ENCODE data around the gene HEATR3.
"Not testable (repeated sequence)": the region's sequence is repeated elsewhere in the genome, so short reads cannot be mapped to it uniquely, and the experiment has no call there.

The HEATR3 gene

DNA sequence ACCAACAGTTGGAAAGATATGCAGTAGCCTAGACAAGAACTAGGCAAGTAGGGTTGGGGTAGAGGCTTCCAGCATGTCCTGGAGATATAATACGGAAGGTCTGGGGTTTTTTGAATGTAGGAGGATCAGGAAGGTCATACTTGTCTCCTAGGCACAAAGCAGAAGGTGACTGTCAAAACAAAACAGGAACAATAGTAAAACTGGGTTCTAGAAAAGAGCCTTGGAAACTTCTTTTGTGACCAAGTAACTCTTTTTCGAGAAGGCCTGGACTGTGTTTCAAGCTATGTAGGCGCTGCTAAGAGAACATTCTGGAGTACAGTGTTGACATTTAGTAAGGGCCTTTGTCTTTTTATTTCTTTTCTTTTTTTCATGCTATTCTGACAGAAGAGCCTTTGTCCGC, 60.4 kb downstream of the HEATR3 start:
- no peak for DNase-seq (ENCODE audit: low read depth)

DNA sequence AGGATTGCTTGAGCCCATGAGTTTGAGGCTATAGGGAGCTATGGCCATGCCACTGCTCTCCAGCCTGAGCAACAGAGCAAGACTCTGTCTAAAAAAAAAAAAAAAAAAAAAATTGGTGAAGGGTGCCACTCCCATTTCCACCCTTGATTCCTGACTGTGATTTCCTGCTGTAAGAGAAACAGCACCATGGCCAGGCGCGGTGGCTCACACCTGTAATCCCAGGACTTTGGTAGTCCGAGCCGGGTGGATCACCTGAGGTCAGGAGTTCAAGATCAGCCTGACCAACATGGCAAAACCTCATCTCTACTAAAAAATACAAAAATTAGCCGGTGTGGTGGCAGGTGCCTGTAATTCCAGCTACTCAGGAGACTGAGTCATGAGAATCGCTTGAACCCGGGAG, 66.8 kb downstream of the HEATR3 start:
- H3K4me3 ChIP-seq (ENCODE audit: low read depth, low read length); DNase-seq (ENCODE audit: low read depth): not testable (repeated sequence)

More for the DNA sequence above, 60.4 kb downstream of the HEATR3 start:
- no peak for TF ChIP-seq POLR2A (IDR thresholded peaks at IDR 0.05; ENCODE audit: extremely low read depth, insufficient read length)
- H3K4me3 ChIP-seq (ENCODE audit: low read depth, low read length), result no peak overlapping the region

DNA sequence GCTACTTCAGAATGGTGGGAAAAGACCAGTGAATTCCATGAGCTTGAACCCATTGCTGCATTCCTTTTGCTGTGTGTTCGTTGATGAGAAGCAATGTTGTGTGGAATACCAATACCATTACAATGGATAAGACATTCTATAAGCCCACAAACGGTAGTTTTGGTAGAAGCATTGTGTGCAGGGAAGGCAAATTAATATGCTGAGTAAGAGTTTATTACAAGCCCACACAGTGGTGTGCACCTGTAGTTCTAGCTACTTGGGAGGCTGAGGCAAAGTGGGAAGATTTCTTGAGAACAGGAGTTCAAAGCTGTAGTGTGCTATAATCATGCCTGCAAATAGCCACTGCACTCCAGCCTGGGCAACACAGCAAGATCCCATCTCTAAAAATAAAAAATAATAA, 67.4 kb downstream of the HEATR3 start:
- no peak overlapping the region for H3K4me3 ChIP-seq (ENCODE audit: low read depth, low read length)
- no peak for DNase-seq (ENCODE audit: low read depth)
- TF ChIP-seq, protein P1, sequence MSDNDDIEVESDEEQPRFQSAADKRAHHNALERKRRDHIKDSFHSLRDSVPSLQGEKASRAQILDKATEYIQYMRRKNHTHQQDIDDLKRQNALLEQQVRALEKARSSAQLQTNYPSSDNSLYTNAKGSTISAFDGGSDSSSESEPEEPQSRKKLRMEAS (IDR thresholded peaks at IDR 0.05; ENCODE audit: low read depth, low read length), result no peak
- TF ChIP-seq MYC (IDR thresholded peaks at IDR 0.05; ENCODE audit: low read depth, low read length), result no peak

DNA sequence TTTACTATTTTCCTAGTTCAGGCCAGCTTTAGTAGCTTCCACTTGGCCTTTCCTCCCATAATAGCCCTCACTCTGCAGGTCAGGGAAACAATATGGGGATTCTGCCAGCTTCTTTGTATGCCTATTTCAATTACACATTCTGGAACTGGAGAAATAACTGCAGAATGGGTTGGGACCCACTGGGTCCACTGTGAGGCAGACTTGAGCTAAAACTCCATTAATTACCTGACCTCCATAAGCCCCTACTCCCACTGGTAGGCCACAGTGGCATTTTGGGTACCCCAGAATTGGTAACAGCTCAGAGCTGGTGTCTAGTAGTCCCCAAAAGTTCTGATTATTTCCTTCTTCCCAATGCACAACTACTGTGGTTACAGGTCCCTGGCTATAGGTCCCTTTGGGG, 70.6 kb downstream of the HEATR3 start:
- no peak overlapping the region for H3K4me3 ChIP-seq (ENCODE audit: low read depth, low read length)
- TF ChIP-seq, protein P1 (IDR thresholded peaks at IDR 0.05; ENCODE audit: low read depth, low read length), result no peak
- TF ChIP-seq, protein P2, sequence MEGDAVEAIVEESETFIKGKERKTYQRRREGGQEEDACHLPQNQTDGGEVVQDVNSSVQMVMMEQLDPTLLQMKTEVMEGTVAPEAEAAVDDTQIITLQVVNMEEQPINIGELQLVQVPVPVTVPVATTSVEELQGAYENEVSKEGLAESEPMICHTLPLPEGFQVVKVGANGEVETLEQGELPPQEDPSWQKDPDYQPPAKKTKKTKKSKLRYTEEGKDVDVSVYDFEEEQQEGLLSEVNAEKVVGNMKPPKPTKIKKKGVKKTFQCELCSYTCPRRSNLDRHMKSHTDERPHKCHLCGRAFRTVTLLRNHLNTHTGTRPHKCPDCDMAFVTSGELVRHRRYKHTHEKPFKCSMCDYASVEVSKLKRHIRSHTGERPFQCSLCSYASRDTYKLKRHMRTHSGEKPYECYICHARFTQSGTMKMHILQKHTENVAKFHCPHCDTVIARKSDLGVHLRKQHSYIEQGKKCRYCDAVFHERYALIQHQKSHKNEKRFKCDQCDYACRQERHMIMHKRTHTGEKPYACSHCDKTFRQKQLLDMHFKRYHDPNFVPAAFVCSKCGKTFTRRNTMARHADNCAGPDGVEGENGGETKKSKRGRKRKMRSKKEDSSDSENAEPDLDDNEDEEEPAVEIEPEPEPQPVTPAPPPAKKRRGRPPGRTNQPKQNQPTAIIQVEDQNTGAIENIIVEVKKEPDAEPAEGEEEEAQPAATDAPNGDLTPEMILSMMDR (IDR thresholded peaks at IDR 0.05; ENCODE audit: low read depth, low read length), result no peak
- TF ChIP-seq MYC (IDR thresholded peaks at IDR 0.05; ENCODE audit: low read depth, low read length) (no peak), POLR2A (IDR thresholded peaks at IDR 0.05; ENCODE audit: extremely low read depth, insufficient read length) (no peak)
- no peak for DNase-seq (ENCODE audit: low read depth)

DNA sequence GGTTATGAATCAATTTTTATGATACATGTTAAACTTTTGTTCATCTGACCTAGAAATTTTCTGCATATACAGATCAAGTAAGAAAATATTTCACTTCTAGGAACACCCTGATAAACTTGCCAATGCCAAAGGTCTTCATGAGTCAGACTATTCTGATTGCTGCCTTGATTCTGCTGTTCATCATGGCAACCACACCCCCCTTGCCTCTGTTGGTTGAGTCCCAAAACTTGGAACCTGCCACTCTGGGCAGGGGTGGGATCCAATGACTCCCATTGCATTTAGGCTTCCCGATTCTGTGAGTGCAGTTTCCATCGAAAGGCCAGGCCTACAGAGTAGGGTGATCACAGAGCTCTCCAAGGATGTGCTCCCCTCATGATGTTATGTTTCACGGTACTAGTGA, 71.5 kb downstream of the HEATR3 start:
- TF ChIP-seq POLR2A (IDR thresholded peaks at IDR 0.05; ENCODE audit: extremely low read depth, insufficient read length) (no peak), MYC (IDR thresholded peaks at IDR 0.05; ENCODE audit: low read depth, low read length) (no peak)
- TF ChIP-seq, protein P2 (IDR thresholded peaks at IDR 0.05; ENCODE audit: low read depth, low read length), result no peak
- TF ChIP-seq, protein P1 (IDR thresholded peaks at IDR 0.05; ENCODE audit: low read depth, low read length), result no peak
- no peak overlapping the region for H3K4me3 ChIP-seq (ENCODE audit: low read depth, low read length)
- DNase-seq (ENCODE audit: low read depth), result no peak

DNA sequence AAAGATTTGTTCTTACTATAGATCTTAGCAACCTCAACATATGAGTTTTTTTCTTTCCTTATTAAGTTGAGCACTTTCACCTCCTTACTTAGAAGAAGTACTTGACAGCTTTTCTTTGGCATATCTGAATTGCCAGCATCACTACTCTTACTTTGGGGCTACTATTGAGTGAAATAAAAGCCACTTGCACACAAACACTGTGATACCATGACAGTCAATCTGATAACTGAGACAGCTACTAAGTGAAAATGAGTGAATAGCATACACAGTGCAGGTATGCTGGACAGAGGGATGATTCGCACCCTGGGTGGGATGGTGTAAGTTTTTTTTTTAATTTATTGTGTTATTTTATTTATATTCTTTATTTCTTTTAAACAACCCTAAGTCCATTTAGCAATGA, 73.8 kb downstream of the HEATR3 start:
- H3K4me3 ChIP-seq (ENCODE audit: low read depth, low read length), result no peak overlapping the region
- DNase-seq (ENCODE audit: low read depth), result no peak
- TF ChIP-seq MYC (IDR thresholded peaks at IDR 0.05; ENCODE audit: low read depth, low read length), result no peak
- no peak for TF ChIP-seq POLR2A (IDR thresholded peaks at IDR 0.05; ENCODE audit: extremely low read depth, insufficient read length)
- TF ChIP-seq, protein P1 (IDR thresholded peaks at IDR 0.05; ENCODE audit: low read depth, low read length), result no peak
- TF ChIP-seq, protein P2 (IDR thresholded peaks at IDR 0.05; ENCODE audit: low read depth, low read length), result no peak

DNA sequence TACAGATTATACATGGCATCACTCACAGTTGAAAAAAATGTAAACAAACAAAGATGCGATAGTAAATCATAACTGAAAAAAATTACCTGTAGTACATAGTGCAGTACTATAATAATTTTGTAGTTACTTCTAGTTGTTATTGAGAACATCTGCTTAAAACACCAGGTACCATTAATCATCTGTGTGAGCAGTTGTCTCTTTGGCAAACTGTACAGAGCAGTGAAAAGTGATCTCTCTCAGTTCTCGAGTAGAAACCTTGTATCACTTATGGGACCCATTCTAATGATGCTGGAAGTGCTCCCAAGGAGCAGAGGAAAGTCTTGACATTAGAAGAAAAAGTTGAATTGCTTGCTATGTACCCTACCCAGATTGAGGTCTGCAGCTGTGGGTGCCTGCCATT, 78.4 kb downstream of the HEATR3 start:
- TF ChIP-seq POLR2A (IDR thresholded peaks at IDR 0.05; ENCODE audit: extremely low read depth, insufficient read length), result no peak
- TF ChIP-seq, protein P2 (IDR thresholded peaks at IDR 0.05; ENCODE audit: low read depth, low read length), result no peak
- no peak for TF ChIP-seq MYC (IDR thresholded peaks at IDR 0.05; ENCODE audit: low read depth, low read length)
- TF ChIP-seq, protein P1 (IDR thresholded peaks at IDR 0.05; ENCODE audit: low read depth, low read length), result no peak
- no peak for DNase-seq (ENCODE audit: low read depth)

More for the DNA sequence above, 78.4 kb downstream of the HEATR3 start:
- H3K4me3 ChIP-seq (ENCODE audit: low read depth, low read length), result no peak overlapping the region

Measured in NB4 (cell line).